Effector CD4-positive, alpha-beta T cell (primary cell): ENCODE results near the gene ANXA4.
"Not testable (repeated sequence)": the region's sequence is repeated elsewhere in the genome, so short reads cannot be mapped to it uniquely, and the experiment has no call there.

Source experiments
- DNase-seq: peaks from one replicate; pipeline ENCODE4 v3.0.0-alpha.2; 2020

Gene ANXA4

DNA sequence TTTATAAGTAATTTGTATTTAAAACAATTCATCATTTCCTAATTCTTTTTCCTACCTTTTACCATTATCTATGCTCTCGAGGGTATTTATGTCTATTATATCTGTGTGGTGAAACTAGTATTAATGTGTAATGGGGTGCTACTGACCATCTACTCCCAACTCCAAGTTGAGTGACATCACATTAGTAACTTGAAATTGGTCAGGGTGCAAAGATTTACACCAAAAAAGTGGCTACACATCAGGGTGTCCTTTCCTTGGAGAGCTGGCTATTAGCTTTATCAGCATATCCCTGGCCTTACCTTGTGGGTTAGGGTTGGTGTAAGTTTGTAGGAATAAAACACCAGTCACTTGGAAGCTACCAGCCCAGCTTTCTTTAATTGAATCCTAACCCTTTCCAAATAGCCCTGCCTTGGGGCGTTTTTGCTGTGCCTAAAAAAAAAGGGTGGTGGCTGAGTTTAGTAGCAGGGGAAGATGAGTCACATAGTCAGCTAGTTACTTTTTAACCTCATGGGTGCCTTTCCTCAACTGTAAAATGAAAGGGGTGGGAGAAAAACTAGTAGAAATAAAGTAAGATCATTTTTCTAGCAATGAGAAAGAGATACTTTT lies 14.0 kb downstream of the ANXA4 start:
- no peak for DNase-seq

DNA sequence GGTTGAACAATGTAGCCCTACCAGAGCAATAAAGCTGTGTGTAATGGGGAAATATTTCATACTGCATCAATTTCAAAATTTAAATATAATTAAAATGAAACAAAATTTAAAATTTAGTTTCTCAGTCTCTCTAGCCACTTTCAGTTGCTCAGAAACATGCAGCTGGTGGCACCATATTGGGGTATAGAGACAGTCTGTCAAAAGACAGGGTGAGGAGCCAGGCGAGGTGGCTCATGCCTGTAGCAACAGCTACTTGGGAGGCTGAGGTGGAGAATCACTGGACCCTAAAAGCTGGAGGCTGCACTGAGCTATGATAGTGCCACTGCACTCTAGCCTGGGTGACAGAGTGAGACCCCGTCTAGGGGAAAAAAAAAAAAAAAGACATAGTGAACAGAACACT lies 20.1 kb downstream of the ANXA4 start:
- DNase-seq = no peak

DNA sequence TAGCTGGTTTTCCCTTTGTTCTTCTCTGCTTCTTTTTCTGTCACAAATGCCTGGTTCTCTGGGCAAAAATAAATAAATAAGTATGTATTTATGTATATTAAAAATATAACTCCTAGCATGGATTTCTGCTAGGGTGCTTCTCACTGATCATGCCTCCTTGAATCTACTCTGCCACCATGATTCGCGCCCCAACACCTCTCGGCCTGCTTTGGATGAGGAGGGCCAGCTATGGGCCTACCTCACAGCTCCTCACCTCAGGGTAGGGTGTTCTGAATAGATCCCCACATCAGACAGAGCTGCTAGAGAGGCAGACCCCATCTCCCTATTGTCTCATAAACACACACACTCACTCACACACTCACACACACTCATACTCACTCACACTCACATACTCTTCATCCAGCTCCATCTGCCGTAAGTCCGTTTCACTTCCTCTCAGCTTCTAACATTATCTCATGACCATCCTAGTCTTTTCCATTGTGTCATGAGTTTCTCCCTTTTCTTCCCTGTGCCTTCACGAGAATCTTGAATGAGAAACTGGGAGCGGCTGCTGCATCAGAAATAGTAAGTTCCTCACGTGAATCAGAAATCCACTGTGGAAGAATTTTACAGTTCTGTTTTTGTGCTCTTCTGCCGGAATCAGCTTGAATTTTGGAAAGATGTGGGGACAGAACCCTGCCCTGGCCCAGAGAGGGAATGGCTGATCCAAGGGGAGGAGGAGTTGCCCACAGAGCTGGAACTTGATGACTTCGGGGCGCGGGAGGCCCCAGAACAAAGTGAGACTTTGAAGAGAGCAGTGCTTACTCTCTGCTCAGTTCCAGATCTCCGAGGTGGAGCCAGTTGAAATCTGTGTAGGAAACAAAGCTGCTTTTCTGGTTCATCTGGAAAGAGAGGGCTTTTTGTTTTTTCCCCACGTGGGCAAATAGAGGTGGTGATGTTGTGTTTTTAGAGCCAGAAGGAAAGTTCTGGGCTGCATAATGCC lies 20.9 kb downstream of the ANXA4 start:
- DNase-seq = no peak

DNA sequence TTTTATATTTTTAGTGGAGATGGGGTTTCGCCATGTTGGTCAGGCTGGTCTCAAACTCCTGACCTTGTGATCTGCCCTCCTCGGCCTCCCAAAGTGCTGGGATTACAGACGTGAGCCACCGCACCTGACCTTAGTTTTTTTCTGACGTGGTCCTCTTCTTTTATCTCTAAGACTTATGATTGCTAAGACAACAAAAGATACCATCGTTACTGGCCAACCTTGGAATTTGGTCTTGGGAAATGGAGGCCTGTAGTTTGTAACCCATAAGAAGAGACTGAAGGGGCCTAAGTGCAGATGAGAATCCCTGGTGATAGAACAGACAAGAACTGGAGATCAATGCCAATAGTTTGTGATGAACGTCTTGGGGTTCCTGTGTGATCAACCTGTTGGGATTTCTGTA lies 21.9 kb downstream of the ANXA4 start:
- DNase-seq = not testable (repeated sequence)

DNA sequence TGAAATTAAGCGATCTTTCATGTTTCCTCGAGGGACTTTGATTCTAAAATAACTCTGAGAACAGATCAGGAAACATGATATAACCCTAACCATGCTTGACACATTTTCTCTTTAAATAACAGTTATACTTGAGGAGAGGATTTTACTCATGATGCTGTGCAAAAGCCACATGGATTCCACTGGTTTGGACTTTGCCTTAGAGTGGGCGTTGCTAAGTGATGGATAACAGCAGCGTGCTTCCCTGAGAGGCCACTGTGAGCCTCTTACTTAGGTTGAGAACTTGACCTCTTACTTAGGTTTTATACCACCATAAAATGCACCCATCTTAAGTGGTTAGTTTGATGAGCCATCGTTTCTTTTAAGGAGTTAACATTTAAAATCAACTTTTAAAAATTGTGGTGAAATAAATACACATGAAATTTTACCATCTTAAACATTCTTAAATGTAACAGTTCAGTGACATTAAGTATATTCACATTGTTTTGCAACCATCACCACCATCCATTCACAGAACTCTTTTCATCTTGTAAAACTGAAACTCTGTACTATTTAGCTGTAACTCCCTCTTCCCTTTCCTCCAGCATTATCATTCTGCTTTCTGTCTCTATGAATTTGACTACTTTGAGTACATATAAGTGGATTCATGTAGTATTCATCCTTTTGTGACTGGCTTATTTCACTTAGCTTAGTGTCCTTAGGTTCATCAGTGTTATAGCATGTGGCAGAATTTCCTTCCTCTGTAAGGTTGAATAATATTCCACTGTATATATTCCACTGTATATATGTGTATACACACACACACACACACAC lies 22.6 kb downstream of the ANXA4 start:
- DNase-seq = no peak

DNA sequence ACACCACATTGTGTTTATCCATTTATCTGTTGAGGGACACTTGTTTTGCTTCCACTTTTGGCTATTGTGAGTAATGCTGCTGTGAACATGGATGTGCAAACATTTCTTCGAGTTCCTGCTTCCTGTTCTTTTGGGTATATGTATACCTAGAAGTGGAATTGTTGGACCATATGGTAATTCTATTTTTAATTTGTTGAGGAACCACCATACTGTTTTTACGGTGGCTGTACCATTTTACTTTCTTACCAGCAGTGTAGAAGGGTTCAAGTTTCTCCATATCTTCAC lies 23.1 kb downstream of the ANXA4 start:
- DNase-seq = no peak

DNA sequence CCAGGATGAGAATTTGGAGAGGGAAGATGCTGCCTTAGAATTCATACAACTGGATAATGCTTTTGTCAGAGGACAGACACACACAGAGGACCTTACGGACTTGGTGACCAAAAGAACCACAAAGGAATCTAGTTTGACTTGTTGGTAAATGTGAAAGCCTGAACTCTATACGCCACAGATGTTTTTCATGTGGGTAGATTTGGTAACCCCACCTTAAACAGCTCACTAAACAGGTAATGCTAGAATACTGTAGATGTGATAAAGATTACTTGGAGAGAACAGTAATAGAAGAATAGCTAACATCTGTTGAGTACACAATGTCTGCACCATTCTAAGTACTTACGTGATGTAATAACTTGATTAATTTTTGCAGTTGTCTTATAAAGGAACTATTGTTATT lies 24.1 kb downstream of the ANXA4 start:
- DNase-seq = no peak

DNA sequence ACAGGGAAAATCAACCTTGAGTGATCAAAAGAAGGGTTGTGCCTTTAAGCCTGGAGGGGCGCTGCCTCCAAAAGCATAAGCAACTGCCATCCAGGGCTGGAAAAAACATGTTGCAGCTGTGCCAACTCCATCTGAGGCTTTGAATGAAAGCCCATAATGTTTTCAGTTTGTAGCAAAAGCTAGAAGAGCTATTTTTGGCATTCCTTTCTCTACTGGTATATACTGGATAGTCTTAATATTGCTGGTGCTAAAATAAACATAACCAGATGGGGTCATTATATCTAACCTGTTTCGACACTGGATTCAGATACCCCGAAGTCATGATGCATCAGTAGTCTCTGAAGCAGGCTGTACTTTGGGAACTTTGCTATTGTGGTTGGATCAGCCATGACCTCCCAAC lies 25.1 kb downstream of the ANXA4 start:
- no peak for DNase-seq

DNA sequence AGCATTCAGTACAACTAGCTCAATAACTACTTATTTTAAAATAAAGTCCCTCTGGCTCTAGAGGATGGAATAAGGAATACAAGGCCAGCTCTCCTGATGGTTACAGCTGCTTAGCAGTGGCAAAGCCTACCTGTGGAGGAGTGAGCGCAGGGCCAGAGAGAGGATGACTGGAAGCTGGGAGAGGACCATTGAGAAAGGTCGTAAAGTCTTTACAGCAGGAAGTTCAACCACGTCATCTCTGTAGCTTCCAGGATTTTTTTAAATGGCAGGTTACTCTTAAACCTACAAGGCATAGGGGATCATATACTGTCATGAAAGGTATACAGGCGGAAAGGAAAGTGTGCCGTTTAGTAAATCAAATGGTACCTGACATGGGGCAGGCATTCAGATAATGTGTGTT lies 26.3 kb downstream of the ANXA4 start:
- DNase-seq = no peak

DNA sequence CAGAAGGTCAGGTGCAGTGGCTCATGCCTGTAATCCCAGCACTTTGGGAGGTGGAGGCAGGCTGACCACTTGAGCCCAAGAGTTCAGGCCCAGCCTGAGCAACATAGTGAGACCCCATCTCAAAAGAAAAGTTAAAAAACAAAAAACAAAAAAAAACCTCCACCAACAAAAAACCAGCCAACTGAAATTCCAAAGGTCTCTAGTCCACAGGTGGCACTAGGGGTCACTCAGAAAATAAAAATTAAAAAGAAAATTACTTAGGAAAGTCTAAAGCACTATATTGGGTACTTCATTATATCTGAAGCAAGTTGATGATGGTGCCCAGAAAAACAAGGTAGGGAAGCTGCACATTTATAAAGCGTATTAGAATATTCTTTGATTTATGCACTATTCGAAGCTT lies 26.9 kb downstream of the ANXA4 start:
- no peak for DNase-seq

DNA sequence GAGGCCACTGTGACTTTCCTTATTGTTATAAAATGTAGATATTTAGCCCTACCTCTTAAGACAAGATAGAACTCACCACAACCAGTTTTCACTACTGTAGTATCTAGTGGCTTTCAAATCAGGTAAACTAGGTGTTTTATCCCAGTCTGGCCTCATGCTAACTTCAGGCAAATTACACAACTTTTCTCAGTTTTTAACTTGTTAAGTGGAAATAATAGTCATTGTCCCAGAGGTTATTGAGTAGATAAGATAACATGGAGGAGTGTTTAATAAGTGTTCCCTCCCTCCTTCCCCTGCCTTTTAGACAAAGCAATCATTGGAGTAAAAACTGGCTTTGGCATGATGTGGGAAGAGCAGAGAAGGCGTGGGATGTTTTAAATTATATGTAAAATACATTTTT lies 27.3 kb downstream of the ANXA4 start:
- no peak for DNase-seq

DNA sequence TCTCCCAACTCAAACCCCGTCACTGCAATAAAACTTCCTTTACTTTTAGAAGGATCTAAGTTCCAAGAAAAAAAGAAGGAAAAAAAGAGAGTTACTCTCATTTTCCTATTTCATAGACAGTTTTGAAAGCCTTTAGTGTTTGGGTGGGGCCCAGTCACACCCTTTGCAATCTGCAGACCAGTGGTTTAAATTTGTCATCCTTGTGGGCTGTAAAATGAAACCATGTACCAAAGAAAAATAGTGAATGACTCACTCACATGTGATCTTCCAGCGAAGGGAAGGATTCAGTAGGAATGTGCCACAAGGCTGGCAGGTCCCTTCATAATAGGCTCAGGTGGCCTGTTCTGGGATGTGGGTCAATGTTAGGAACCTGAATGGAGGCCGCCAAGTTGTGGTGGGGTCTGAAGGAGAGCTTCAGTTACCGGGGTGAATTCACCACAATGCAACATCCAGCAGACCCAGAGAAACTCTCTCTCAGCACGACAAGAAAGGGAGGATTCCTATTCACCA lies 28.3 kb downstream of the ANXA4 start:
- DNase-seq = no peak

DNA sequence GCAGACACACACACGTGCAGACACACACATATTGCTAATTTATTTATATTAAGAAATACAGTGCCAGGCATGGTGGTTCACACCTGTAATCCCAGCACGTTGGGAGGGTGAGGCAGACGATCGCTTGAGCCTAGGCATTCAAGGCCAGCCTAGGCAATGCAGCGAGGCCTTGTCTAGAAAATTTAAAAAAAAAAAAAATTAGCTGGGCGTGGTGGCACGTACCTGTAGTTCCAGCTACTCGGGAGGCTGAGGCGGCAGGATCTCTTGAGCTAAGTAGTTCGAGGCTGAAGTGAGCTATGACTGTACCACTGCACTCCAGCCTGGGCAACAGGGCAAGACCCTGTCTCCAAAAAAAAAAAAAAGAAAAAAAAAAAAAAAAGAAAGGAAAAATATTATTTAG lies 28.8 kb downstream of the ANXA4 start:
- DNase-seq = no peak

DNA sequence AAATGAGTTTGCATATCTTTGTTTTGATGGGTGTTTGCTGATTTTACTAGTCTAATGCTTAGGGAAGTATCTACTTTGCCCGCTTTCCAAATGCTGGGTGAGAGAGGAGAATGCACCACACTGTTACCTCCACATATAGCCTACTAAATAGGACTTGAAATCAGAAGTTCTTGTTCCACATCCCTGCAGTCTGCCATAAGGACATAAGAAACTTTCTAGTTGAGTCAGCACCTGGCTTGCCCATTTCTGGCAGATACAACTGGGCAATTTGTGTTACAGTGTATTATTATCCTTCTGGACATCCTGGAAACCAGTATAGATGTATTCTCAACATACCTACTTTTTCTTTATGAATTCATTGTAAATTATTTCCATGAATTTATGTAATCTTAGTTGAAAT lies 29.5 kb downstream of the ANXA4 start:
- DNase-seq = no peak

DNA sequence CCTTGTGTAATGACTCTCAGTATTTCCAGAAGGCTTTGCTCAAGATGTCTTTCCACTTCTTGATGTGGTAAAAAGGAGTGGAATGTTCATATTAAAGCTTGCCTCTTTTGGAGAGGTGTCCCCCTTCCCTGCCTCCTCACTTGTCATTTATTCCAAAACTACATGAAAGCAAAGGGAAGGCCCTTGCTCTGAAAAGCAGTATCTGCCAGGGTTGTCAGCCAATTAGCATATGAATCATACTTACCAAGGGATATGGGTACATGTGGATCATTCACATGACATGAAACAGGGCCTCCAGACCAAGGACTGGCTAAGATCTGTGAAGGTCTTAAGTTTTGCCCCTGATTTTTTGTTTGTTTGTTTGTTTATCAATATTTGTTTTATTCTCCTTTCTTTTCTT lies 31.3 kb downstream of the ANXA4 start:
- no peak for DNase-seq

DNA sequence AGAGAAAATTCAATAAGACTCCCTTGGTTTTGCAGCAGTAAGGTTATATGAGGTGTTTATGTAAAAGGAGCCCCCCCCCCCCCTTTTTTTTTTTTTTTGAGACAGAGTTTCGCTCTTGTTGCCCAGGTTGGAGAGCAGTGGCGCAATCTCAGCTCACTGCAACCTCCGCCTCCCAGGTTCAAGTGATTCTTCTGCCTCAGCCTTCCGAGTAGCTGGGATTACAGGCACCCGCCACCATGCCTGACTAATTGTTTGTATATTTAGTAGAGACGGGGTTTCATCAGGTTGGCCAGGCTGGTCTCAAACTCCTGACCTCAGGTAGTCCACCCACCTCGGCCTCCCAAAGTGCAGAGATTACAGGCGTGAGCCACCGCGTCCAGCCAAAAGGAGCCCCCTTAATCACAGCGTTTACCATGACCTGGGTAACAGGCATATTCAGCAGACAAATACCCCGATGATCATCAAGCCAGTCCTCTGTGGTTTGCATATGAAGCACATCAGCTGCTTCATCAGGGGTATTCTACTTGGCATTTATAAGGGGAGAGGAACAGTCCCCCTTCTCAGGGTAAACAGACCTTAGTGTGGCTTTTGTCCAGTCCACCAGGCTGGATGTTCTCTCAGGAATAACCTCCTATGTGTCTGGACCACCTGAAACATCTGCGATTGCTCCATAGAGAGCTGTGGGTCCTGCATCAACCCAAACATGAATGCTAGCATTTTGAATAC lies 32.5 kb downstream of the ANXA4 start:
- DNase-seq = not testable (repeated sequence)

DNA sequence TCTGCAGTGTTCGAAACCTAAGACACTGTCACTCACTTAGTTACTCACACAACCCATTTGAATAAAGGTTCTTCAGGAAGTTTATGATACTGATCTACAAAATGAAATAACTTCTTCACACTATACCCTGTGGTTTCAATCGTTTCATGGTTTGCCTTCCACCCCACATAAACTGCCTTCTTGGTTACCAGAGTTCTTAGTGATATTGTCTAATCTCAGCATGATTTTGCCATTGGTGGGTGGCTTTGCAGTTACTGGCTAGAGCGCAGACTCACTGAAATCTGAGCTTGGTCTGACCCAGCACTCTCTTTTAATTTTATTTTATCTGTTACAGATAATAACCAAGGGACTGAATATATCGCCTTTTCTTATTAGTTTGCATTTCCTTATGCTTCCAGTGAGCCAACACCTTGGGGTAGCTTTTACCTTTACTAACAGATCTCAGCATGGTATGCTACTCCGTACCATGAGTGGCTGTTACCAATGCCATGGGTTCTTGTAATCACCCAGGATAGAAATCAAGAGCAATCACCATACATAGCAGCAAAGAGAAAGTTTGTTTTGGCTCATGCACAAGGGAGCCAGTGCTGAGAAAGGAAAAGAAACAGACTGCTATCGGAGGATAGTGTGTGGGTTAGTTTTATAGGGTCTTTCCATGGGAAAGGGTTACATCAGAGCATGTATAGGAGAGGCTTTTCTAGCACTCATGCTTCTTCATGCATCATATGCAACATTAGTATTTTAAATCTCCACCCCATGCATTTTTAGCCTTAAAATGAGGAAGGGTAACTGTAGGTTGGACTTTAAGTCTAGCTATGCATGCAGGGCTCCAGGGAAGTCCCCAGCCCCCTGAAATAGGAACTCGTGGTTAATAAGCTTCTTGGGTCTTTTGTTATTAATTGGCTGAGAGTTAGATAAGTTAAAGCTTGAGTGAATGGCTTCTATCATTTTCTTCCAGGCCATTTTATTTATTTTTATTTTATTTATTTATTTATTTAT lies 33.3 kb downstream of the ANXA4 start:
- DNase-seq = no peak

DNA sequence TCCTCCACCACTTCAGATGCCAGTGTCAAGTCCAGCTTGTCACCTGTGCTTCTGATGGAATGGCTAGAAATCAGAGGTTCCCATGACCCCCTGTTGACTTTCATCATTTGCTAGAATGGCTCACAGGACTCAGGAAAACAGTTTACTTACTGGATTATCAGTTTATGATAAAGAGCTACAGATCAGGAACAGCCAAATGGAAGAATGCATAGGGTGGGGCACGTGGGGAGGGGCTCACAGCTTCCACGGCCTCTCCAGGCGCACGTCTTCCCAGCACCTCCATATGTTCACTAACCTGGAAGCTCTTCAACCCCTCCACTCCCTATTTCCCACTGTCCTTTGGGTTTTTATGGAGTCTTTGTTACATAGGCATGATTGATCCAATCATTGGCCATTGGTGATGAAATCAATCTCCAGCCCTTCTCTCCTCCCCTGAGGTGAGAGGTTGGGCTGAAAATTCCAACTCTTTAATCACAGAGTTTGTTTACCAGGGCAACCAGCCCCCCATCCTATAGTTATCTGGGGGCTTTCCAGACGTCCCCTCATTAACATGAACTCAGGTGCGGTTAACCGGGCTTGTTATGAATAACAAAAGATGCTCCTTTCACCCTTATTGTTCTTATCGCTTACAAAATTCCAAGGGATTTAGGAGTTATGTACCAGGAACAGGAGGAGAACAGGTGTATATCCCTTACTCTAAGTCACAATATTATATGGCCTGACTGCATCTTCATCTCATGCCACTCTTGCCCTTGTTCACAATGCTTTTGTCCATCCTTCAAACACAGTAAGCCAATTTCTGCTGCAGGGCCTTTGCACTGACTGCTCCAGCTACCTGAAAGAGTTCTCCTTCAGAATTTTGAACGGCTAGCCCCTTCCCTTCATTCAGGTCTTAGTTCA lies 35.2 kb downstream of the ANXA4 start:
- DNase-seq = no peak

DNA sequence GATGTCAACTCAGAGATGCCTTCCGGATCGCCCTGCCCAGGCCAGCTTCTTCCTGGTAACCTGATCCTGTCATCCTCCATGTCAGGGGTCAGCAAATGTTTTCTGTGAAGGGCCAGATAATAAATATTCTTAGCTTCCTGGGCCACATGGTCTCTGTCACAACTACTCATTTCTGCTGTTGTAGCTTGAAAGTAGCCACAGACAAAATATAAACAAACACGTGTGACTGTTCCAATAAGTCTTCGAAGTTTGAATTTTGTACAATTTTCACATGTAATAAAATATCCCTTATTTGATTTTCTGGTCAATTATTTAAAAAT lies 35.8 kb downstream of the ANXA4 start:
- DNase-seq = no peak

DNA sequence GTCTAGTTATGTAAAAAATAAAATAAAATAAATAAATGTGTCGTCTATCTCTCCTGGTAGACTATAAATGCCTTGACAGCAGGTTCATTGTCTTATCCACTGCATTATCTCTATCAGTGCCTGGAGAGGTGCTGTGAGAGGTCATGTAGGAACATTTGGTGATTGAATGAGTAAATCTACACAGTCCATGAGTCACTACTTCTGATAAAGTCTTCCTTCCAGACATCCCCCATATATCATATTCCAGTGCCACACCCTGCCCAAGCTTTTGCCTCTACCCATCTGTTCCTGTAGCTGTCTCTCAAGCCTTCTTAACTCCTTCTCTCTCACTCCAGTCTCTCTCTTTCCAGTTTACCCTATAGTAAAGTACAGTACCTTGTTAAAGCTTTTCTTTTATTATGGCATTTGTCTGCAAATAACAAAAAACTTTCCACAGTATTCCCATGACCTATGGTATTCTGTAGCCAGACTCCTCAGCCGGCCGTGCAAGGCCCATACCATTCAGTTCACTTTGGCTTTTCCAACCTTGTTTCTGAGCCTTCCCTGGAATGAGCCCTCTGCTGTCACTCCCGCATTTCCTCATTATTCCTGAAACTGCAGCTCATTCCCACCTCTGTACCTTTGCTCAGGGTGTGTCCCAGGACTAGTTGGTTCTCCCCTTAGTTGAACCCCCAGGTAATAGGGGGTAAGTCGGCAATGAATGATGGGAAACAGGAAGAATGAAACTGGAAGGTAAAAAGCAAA lies 37.5 kb downstream of the ANXA4 start:
- DNase-seq = no peak
